Measurements from ENCODE around the gene CRACR2B. TPM values are rescaled to one million over a fixed set of nuclear protein-coding genes. Genes with fewer than 3 reads are reported as not detected.
A peak's percentile ranks its signal among the peaks of the same experiment; 100 is the strongest.

Gene CRACR2B
- total and polyA plus RNA-seq, 10 of the 15 experiments (the other 5 are each of a cell fraction or from before 2014, with no cell fraction given), result 0.10 to 33.7 (median 12.7) TPM

DNA sequence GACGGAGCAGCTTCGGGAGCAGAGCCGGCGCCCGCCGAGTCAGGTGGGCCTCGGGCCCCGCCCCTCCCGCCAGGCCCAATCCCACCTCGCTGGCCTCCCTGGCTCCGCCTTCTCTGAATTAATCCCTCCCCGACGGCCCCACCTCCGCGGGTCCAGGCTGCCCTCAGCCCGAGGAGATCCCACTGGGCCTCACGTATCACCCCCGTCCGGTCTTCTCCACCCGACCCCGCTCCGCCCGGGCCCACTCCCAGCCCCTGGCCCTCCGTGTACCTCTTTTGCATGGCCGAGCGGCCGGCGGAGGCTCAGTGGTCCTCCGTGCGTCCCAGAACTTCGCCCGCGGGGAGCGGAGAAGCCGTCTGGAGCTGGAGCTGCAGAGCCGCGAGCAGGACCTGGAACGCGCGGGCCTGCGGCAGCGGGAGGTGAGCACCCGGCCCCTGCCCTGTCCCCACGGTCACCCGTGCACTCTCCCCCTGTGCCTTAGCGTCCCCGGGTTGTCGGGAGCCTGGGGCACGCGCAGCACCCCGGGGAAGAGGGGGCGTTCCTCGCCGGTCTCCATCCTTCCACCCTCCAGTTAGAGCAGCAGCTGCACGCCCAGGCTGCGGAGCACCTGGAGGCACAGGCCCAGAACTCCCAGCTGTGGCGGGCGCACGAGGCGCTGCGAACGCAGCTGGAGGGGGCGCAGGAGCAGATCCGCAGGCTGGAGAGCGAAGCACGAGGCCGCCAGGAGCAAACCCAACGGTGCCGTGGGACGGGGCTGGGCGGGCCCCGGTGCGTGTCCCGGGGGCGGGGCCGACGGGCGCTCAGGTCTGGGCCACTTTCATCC lies 2.8 kb downstream of the CRACR2B start:
- Histone ChIP-seq H3K36me3 (ENCODE audit: control insufficient read depth in 2 of 2, insufficient read depth in 2 of 2, low read length in 1 of 2) (no peaks in the 10 kb centered on the region; a peak in 1 of 4 replicates), H3K27ac (ENCODE audit: control insufficient read depth, insufficient read depth) (no peak overlapping the region), H3K79me2 (ENCODE audit: control insufficient read depth, insufficient read depth, low read length) (no peaks in the 10 kb centered on the region), H3K9ac (ENCODE audit: control insufficient read depth, insufficient read depth, low read length) (no peak overlapping the region), H3K4me1 (ENCODE audit: control insufficient read depth, insufficient read depth, low read length) (peaks cover 42% of the 10 kb centered on the region), H2AFZ (ENCODE audit: control insufficient read depth, low read depth, low read length) (no peak overlapping the region), H3K4me3 (peak overlapping the region; percentile 49), H3K9me3 (replicated peaks; ENCODE audit: control insufficient read depth, insufficient read depth, low read length) (no peaks in the 10 kb centered on the region), H4K20me1 (ENCODE audit: control insufficient read depth, insufficient read depth) (no peaks in the 10 kb centered on the region), H3K27me3 (replicated peaks in 1 of 2; ENCODE audit: control insufficient read depth in 2 of 2, insufficient read depth in 2 of 2, low read length in 1 of 2) (no peaks in the 10 kb centered on the region; a peak in 3 of 4 replicates), H3K4me2 (ENCODE audit: control insufficient read depth, insufficient read depth) (peak overlapping the region; percentile 93)
- SMC1A ChIA-PET (ENCODE audit: uncharacterized antibody, unreplicated experiment), result no interaction called here
- no TSS peak for BruUV-seq (replicated peaks)
- DNase-seq (ENCODE audit: low read depth, low spot score) (no peak), FAIRE-seq (no peak), ATAC-seq (peak; percentile 72)
- intact Hi-C loops (cut with micrococcal nuclease; ENCODE audit: unreplicated experiment) (no loop called here), in situ Hi-C loops (cut with MboI) (no loop called here)
- WGBS (ENCODE audit: insufficient coverage, insufficient replicate concordance, low lambda C conversion rate, missing lambda C conversion rate), result 3% methylated on average over 69 of the region's 78 CpGs
- TF ChIP-seq SMARCA5 (IDR thresholded peaks at IDR 0.05) (no peak), TCF3 (IDR thresholded peaks at IDR 0.05; ENCODE audit: borderline replicate concordance, insufficient read depth, low read depth, low read length) (peak; percentile 87), TCF12 (IDR thresholded peaks at IDR 0.05; ENCODE audit: low read depth, low read length) (peak; percentile 65), TARDBP (IDR thresholded peaks at IDR 0.05; ENCODE audit: borderline replicate concordance) (no peak), NFYB (IDR thresholded peaks at IDR 0.05; ENCODE audit: insufficient read depth, low read depth, low read length) (peak; percentile 71; the same call in 1 of the 2 replicates)
- TF ChIP-seq, protein P1, sequence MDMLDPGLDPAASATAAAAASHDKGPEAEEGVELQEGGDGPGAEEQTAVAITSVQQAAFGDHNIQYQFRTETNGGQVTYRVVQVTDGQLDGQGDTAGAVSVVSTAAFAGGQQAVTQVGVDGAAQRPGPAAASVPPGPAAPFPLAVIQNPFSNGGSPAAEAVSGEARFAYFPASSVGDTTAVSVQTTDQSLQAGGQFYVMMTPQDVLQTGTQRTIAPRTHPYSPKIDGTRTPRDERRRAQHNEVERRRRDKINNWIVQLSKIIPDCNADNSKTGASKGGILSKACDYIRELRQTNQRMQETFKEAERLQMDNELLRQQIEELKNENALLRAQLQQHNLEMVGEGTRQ (IDR thresholded peaks at IDR 0.05; ENCODE audit: borderline replicate concordance, low read depth, low read length), result peak; percentile 25
- TF ChIP-seq, protein P2, sequence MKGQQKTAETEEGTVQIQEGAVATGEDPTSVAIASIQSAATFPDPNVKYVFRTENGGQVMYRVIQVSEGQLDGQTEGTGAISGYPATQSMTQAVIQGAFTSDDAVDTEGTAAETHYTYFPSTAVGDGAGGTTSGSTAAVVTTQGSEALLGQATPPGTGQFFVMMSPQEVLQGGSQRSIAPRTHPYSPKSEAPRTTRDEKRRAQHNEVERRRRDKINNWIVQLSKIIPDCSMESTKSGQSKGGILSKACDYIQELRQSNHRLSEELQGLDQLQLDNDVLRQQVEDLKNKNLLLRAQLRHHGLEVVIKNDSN (IDR thresholded peaks at IDR 0.05; ENCODE audit: borderline replicate concordance, extremely low read length, insufficient read depth, low read depth, low read length), result peak; percentile 59
- POLR2A ChIA-PET, result interaction anchor here (0.6 to 5.2 kb wide), 3 partner anchors 11 to 35 kb away, joined by 3 to 33 read pairs (median 21); partner anchors contain the start of genes PNPLA2, POLR2L and TSPAN4
- CTCF ChIA-PET, result interaction anchor here (1.1 kb wide), 1 partner anchor 18 kb away, joined by 3 read pairs; no protein-coding TSS in a partner anchor
- RAD21 ChIA-PET (ENCODE audit: unreplicated experiment), result interaction anchor here (1.0 to 1.3 kb wide), 2 partner anchors 11 to 21 kb away, joined by 3 read pairs; partner anchors contain the start of gene RPLP2
